OCI-LY1 (cell line): ENCODE measurements around the gene HS1BP3.

Experiments used
- CTCF ChIP-seq: fragments of 200-600 bp; sonication (generic), shearing (Covaris generic); IDR thresholded peaks from 2 replicates; pipeline ENCODE4 v1.5.1; 2017; ENCODE audit warnings: mild to moderate bottlenecking, antibody characterized with exemption, low read length, moderate library complexity, mixed read lengths
- EZH2 ChIP-seq: fragments of 200-600 bp; sonication (generic), shearing (Covaris generic); IDR thresholded peaks from 2 replicates; pipeline ENCODE4 v1.8.0; 2017; ENCODE audit warnings: borderline replicate concordance, mixed run types, mild to moderate bottlenecking, antibody characterized with exemption, low read length, moderate library complexity, mixed read lengths

DNA sequence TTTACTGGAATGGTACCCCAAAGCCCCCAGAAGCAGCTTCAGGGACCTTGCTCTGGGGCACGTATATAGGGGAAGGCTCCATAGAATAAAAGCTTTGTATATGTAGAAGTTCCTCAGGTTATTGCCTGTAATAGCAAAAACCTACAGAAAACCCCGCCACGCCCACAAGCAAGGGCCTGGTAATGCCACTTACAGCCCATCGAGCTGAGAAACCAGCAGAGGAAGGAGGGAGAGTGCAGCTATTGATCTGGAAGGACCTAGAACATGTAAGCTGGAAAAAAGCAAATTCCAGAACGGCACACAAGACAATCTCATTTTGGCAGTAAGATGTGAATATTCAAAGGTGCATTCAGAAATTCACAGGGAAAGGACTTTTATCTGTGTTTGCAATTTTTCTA is 15.8 kb downstream of the HS1BP3 start:
- no peak for TF ChIP-seq CTCF
- no peak for TF ChIP-seq EZH2
